AG04449 (cell line): ENCODE measurements around the gene SH3YL1.
A peak's percentile ranks its signal among the peaks of the same experiment; 100 is the strongest.

ENCODE experiments used
- CTCF ChIA-PET: fragments of 350-600 bp; formaldehyde crosslinking; extraction: SDS; loops from one replicate; lab custom pipeline; 2021; ENCODE audit warnings: antibody characterized with exemption; lab: Yijun Ruan, JAX
- POLR2A ChIA-PET: fragments of 400-600, 350-600 bp; formaldehyde crosslinking; extraction: SDS; loops from one replicate; lab custom pipeline; 2020; ENCODE audit warnings: antibody characterized with exemption, inconsistent platforms; lab: Yijun Ruan, JAX
- DNase-seq: peaks from one replicate; pipeline ENCODE4 v3.0.0-alpha.2; 2010; ENCODE audit warnings: low read depth, low spot score
- H3K4me3 ChIP-seq: 2 replicates; pipeline ENCODE4 v1.5.1; 2011; ENCODE audit warnings: low read depth, mild to moderate bottlenecking, control low read depth, low read length
- TF ChIP-seq, protein P1 (sequence below): IDR thresholded peaks from one replicate; pipeline ENCODE4 v1.5.1; 2011; ENCODE audit warnings: mild to moderate bottlenecking, moderate library complexity, low read length, control low read depth, inconsistent platforms; ENCODE audit not compliant: insufficient read depth; ENCODE audit errors: missing control alignments

Gene SH3YL1

DNA sequence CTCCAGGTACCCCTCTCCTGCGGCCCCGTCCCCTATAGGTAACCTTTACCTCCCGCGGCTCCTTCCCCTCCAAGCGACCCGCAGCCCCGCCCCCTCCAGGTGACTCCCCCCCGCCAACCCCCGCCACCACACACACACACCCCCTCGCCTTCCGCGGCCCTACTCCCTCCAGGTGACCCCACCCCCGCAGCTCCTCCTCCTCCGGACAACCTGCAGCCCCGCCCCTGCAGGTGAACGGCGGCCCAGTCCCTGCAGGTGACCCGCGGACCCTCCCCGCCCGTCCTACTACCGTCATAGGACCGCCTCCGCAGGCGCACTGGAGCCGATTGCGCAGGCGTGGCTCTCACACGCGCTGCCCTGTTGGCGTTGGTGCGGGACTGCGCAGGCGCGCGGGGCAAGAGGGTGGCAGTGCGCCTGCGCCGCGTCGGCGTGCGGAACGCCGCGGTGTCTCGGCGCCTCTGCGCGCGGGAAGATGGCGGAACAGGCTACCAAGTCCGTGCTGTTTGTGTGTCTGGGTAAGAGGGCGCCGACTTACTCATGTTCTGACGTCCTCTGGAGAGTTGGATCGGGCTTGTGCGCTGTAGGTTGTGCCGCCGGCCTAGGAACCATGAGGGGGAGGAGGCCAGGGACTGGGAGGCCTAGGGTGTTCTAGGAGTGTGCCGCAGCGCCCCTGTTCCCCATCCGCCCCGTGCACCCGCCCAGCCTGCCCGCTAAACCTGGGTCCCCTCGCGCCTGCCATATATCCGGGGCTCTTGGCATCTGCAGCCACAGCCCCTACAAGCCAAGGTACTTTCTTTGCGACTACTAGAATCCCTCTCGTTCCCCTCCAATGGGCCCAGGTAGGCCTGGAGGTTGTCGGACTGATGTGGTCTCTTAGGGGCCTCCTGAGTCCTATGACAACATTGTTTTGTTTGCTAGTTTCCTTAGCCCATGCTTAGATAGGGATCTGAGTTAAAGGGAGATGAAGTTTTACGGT, 949 bp upstream of the SH3YL1 start, which contains the start of gene ACP1:
ACP1 (plus strand) TSS at position 455 of the 976 bp plus-strand sequence; CDS start at position 473, 18 bp downstream.
- CTCF ChIA-PET, result interaction anchor here (1.0 to 1.9 kb wide), 3 partner anchors 10 to 25 kb away, joined by 3 to 8 read pairs (median 4); no protein-coding TSS in a partner anchor
- POLR2A ChIA-PET, result no interaction called here
- DNase-seq, result peak; percentile 54
- H3K4me3 ChIP-seq, result peak within 1 kb of the TSS; percentile 97
- TF ChIP-seq, protein P1, sequence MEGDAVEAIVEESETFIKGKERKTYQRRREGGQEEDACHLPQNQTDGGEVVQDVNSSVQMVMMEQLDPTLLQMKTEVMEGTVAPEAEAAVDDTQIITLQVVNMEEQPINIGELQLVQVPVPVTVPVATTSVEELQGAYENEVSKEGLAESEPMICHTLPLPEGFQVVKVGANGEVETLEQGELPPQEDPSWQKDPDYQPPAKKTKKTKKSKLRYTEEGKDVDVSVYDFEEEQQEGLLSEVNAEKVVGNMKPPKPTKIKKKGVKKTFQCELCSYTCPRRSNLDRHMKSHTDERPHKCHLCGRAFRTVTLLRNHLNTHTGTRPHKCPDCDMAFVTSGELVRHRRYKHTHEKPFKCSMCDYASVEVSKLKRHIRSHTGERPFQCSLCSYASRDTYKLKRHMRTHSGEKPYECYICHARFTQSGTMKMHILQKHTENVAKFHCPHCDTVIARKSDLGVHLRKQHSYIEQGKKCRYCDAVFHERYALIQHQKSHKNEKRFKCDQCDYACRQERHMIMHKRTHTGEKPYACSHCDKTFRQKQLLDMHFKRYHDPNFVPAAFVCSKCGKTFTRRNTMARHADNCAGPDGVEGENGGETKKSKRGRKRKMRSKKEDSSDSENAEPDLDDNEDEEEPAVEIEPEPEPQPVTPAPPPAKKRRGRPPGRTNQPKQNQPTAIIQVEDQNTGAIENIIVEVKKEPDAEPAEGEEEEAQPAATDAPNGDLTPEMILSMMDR, result no peak

DNA sequence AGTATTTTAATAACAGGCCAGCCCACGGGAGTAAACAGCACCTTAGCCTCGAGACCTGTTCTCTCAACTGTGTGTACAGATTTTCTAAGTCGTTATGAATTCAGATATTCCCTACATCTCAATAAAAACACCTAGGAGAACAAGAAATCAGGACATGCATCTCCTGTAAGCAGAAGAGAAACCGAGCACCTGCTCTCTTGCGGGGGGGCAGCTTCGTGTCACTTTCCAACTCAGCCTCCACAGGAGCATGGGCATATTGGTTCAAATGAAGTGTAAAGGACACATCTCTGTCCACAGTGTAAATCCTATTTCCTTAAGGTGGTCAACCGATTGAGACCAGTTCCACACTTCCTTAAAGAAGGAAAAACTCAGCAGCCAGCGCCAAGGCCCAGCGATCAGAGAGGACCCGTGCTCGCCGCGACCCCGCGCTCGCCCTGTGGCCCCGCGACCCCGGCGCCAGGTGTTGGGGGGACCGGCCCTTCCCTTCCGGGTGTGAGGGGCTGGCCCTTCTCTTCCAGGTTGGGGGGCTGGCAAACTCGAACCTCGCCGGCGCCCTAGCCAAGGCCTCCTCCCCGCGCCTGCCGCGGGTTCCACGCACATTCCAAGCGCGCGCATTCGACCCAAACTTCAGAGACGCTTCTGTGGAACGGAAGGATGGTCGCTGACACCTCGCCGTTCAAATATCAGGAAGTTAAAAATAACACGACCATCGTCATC, 652 bp downstream of the SH3YL1 start:
- TF ChIP-seq, protein P1, result no peak
- DNase-seq, result no peak
- ChIA-PET POLR2A (no interaction called here), CTCF (interaction anchor here (1.4 to 2.2 kb wide), 2 partner anchors 8 to 27 kb away, joined by 3 to 6 read pairs; no protein-coding TSS in a partner anchor)
- H3K4me3 ChIP-seq, result peak overlapping the region; percentile 97

DNA sequence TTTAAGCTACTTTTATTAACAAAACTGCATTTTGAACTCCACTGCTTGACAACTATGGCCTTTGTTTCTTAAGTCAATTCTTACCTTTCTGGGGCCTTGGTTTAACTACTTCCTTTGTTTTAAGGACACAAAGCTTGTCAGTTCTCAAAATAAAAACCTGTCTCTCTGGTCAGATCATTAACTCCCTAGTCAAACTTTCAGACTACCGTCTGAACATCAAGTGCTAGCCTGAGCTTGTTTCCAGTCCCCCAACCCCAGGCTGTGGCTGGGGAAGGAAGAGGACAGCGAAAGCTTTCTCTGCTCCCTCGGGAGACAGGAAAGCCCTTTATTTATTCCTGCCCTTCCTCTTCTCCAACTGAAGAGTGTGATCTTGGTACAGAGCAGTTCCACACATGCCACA, 1.7 kb downstream of the SH3YL1 start:
- no peak for DNase-seq
- H3K4me3 ChIP-seq, result no peak overlapping the region
- ChIA-PET POLR2A (no interaction called here), CTCF (interaction anchor here (2.2 to 5.9 kb wide), 2 partner anchors 15 to 28 kb away, joined by 6 to 42 read pairs; no protein-coding TSS in a partner anchor)
- TF ChIP-seq, protein P1, result no peak

DNA sequence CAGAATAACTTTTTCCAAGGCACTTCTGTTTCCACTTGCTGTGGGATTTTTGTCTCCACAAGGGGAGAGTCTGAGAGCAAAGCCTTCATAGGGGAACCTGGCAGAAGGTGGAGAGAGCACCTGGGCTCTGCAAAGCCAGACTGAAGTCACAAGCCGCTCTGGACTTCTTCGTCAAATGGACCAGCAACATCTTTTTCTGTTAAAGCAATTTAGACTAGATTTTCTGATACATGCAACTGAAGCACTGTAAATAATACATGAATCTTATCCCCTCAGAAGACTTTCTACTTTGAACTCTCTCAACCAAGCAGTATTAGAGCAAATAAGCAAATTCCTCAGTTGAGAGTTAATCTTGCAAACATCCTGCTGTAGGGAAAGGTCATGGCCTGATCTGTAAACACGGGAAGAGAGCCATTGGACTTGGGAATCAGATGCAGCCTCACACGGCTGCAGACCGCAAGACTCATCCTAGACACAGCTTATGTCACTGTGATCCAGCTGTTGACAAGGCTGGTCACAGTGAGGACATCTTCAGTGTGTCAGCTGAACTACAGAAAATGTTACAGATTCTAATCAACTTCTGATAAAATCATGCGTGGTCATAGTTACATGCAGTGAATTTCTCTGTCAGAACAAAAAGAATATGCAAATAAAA, 3.2 kb downstream of the SH3YL1 start:
- POLR2A ChIA-PET, result no interaction called here
- CTCF ChIA-PET, result interaction anchor here (2.2 to 5.9 kb wide), 2 partner anchors 14 to 30 kb away, joined by 6 to 42 read pairs; no protein-coding TSS in a partner anchor
- H3K4me3 ChIP-seq, result no peak overlapping the region

DNA sequence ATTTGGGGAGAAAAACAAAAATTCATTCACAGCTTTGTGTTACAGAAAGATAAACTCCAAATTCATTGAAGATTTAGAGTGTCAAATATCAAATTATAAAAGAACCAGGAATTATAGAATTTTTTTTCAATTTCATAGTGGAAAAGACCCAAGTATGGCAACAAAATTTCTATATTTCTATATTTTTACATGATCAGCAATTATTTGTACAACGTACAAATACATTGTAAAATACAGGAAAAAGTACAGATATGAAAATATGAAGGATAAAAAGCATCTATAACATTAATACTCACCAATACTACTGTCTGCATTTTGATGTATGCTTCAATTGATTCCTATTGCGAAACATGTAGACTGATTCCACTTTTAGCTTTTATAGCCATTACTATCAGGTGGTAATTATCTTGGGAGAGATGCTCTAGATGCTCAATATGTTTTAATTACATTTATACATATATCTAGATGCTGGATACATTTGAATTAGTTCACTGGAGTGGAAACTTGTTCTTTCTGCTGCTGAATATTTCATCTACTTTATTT, 4.0 kb downstream of the SH3YL1 start:
- no peak for DNase-seq
- POLR2A ChIA-PET, result no interaction called here
- no peak overlapping the region for H3K4me3 ChIP-seq
- TF ChIP-seq, protein P1, result no peak
- CTCF ChIA-PET, result interaction anchor here (0.7 to 5.9 kb wide), 2 partner anchors 13 kb away, joined by 3 to 42 read pairs; no protein-coding TSS in a partner anchor

More for the DNA sequence above, 3.2 kb downstream of the SH3YL1 start:
- TF ChIP-seq, protein P1, result no peak
- no peak for DNase-seq
